CD14-positive monocyte (primary cell): ENCODE results near the gene ATF6. TPM values are rescaled to one million over a fixed set of nuclear protein-coding genes. Genes with fewer than 3 reads are reported as not detected.

Source experiments
- DNase-seq, 3 donors: peaks; one replicate each; pipeline ENCODE4 v3.0.0-alpha.2; 2011 to 2022
- H2AFZ ChIP-seq: 2 replicates; pipeline ENCODE4 v1.6.0; 2012; ENCODE audit warnings: mild to moderate bottlenecking, low read depth, low read length, inconsistent platforms; ENCODE audit not compliant: insufficient read depth, poor library complexity, severe bottlenecking
- H3K27ac ChIP-seq, 2 donors: 1 replicate in 1 of 2; 2 replicates in 1 of 2; pipeline ENCODE4 v1.5.1; 2012 to 2013; ENCODE audit warnings: low read length in 2 of 2, control low read depth in 1 of 2, inconsistent platforms in 1 of 2, low read depth in 1 of 2, mild to moderate bottlenecking in 1 of 2
- H3K27me3 ChIP-seq, 2 donors: one replicate each; pipeline versions ENCODE4 v1.6.0 to v1.6.1; 2011 to 2013; ENCODE audit warnings: low read length in 2 of 2; ENCODE audit not compliant: control insufficient read depth in 2 of 2, insufficient read depth in 2 of 2
- H3K36me3 ChIP-seq, 2 donors: replicated peaks in 1 of 2; 1 replicate in 1 of 2; 2 replicates in 1 of 2; pipeline versions ENCODE4 v1.5.1 to v1.6.1; 2012 to 2013; ENCODE audit warnings: low read length in 2 of 2, control low read depth in 1 of 2, inconsistent platforms in 1 of 2, mild to moderate bottlenecking in 1 of 2; ENCODE audit not compliant: insufficient read depth in 2 of 2, control insufficient read depth in 1 of 2
- H3K4me1 ChIP-seq, 2 donors: 1 replicate in 1 of 2; 2 replicates in 1 of 2; pipeline versions ENCODE4 v1.5.1 to v1.6.1; 2012 to 2013; ENCODE audit warnings: low read length in 2 of 2, control low read depth in 1 of 2, inconsistent platforms in 1 of 2, mild to moderate bottlenecking in 1 of 2, moderate library complexity in 1 of 2; ENCODE audit not compliant: insufficient read depth in 2 of 2, control insufficient read depth in 1 of 2
- H3K4me2 ChIP-seq: replicated peaks from 2 replicates; pipeline ENCODE3; 2012; ENCODE audit warnings: low read length, moderate library complexity, mild to moderate bottlenecking; ENCODE audit not compliant: poor library complexity, severe bottlenecking; ENCODE audit errors: extremely low read depth
- H3K4me3 ChIP-seq, 3 experiments: fragments of 200-600 bp in 1 of 3; sonication (generic) in 1 of 3; replicated peaks in 1 of 3; 1 replicate in 2 of 3; 2 replicates in 1 of 3; pipeline ENCODE4 v1.5.1; 2011 to 2013; ENCODE audit warnings: low read length in 3 of 3, mild to moderate bottlenecking in 3 of 3, control low read depth in 2 of 3, low read depth in 2 of 3, inconsistent platforms in 1 of 3, moderate library complexity in 1 of 3
- H3K79me2 ChIP-seq: 2 replicates; pipeline ENCODE4 v1.6.0; 2012; ENCODE audit warnings: mild to moderate bottlenecking, control low read depth, inconsistent platforms, low read length, moderate library complexity; ENCODE audit not compliant: insufficient read depth
- H3K9ac ChIP-seq: 2 replicates; pipeline ENCODE4 v1.6.0; 2017; ENCODE audit warnings: low read length, mild to moderate bottlenecking; ENCODE audit not compliant: insufficient read depth, poor library complexity, severe bottlenecking
- H3K9me3 ChIP-seq, 2 donors: replicated peaks in 1 of 2; 1 replicate in 1 of 2; 2 replicates in 1 of 2; pipeline versions ENCODE4 v1.5.1 to v1.6.1; 2012 to 2013; ENCODE audit warnings: low read length in 2 of 2, control low read depth in 1 of 2; ENCODE audit not compliant: control insufficient read depth in 1 of 2, insufficient read depth in 1 of 2
- H4K20me1 ChIP-seq: 2 replicates; pipeline ENCODE4 v1.6.0; 2012; ENCODE audit warnings: mild to moderate bottlenecking, low read length, control low read depth, moderate library complexity; ENCODE audit not compliant: insufficient read depth
- H3K27ac Mint-ChIP-seq, 7 donors: one replicate each; pipeline ENCODE4 v1.8.0; 2020; ENCODE audit warnings: mild to moderate bottlenecking in 7 of 7, mixed read lengths in 7 of 7, moderate library complexity in 6 of 7, inconsistent platforms in 2 of 7
- H3K27me3 Mint-ChIP-seq, 3 donors: one replicate each; pipeline ENCODE4 v1.8.0; 2021 to 2022; ENCODE audit warnings: low read depth in 3 of 3, mild to moderate bottlenecking in 3 of 3, mixed read lengths in 3 of 3, moderate library complexity in 3 of 3, inconsistent platforms in 1 of 3
- H3K36me3 Mint-ChIP-seq, 2 donors: one replicate each; pipeline ENCODE4 v1.8.0; 2020; ENCODE audit warnings: mixed read lengths in 2 of 2, inconsistent platforms in 1 of 2, mild to moderate bottlenecking in 1 of 2
- H3K4me1 Mint-ChIP-seq: one replicate; pipeline ENCODE4 v1.8.0; 2020; ENCODE audit warnings: mild to moderate bottlenecking, mixed read lengths
- H3K4me3 Mint-ChIP-seq, 2 donors: one replicate each; pipeline ENCODE4 v1.8.0; 2020; ENCODE audit warnings: mild to moderate bottlenecking in 2 of 2, mixed read lengths in 2 of 2, moderate library complexity in 1 of 2
- H3K9me3 Mint-ChIP-seq, 7 donors: one replicate each; pipeline ENCODE4 v1.8.0; 2020 to 2022; ENCODE audit warnings: mixed read lengths in 7 of 7, mild to moderate bottlenecking in 6 of 7, moderate library complexity in 6 of 7, inconsistent platforms in 2 of 7
- CTCF ChIP-seq: fragments of 200-600 bp; IDR thresholded peaks from one replicate; pipeline ENCODE4 v1.8.0; 2022; ENCODE audit warnings: antibody characterized with exemption, mild to moderate bottlenecking
- WGBS: methylation state at CpG from one replicate; pipeline ENCODE4 v1.1.5; 2013; ENCODE audit warnings: missing lambda C conversion rate; ENCODE audit not compliant: insufficient coverage; 5-methylcytosine and 5-hydroxymethylcytosine counted together
- intact Hi-C, 2 donors: fragments of 100-400 bp; cut with micrococcal nuclease; formaldehyde crosslinking; loops; one replicate each; pipeline versions ENCODE4 v1.15.0 to v1.15.1; 2023
- polyA plus RNA-seq, 3 donors: library from polyadenylated mRNA; depleted of rRNA in 1 of 3; unstranded in 2 of 3; stranded (reverse) in 1 of 3; fragments of 300-500 nt in 2 of 3; fragments of >200 nt in 1 of 3; fragmentation: Illumina TruSeq in 2 of 3; gene quantifications; 1 replicate in 2 of 3; 2 replicates in 1 of 3; pipeline ENCODE4 v1.2.3, GENCODE V29; 2012 to 2021

Gene ATF6
- polyA plus RNA-seq, 3 donors: 13.4 to 25.6 (median 22.2) TPM

- Histone ChIP-seq H3K27me3 (no peaks in the 10 kb centered on the region), H3K79me2 (no peaks in the 10 kb centered on the region), H3K4me3 (no peak overlapping the region), H3K4me1 (no peaks in the 10 kb centered on the region), H2AFZ (no peak overlapping the region), H3K9me3 (no peaks in the 10 kb centered on the region), H3K4me2 (no peak overlapping the region), H3K27ac (no peak overlapping the region), H3K9ac (no peak overlapping the region), H4K20me1 (peaks cover 16% of the 10 kb centered on the region), H3K36me3 (peaks cover 15 to 47% of the 10 kb centered on the region in 2 donors)
- intact Hi-C loops: no loop called here
- Mint-ChIP-seq H3K36me3 (peaks cover 32 to 41% of the 10 kb centered on the region in 2 donors), H3K4me1 (peaks cover 1% of the 10 kb centered on the region), H3K27ac (peak overlapping the region in 1 of 7 donors; percentile 42), H3K9me3 (peaks cover 3 to 16% (median 5%) of the 10 kb centered on the region in 7 donors), H3K4me3 (no peak overlapping the region), H3K27me3 (no peaks in the 10 kb centered on the region)
- TF ChIP-seq CTCF: no peak
- no CpG with 5 or more reads among the region's 2 CpGs for WGBS
- no peak for DNase-seq
These were observed 68.9 kb downstream of the ATF6 start for GRCh38 chr1:161834967-161835550.

DNA sequence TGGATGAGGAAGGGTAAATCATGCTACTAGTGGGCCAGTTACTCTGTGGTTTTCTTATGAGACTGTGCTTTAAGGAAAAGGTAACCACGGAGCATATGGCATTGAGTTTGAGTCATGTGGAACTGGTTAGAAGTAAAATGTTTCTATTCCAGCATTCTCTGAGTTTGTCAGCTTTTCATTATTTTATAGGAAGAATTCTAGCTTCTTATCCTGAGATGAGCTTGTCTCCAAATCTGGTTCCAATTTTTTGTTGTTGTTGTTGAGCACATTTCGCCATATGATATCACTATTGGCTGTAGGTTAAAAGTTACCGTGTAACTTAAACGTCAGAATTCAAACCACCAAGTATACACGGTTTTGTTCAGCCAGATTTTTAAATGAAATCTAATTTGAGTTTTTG, 69.9 kb downstream of the ATF6 start:
- Mint-ChIP-seq H3K9me3 (peaks cover 2 to 12% (median 5%) of the 10 kb centered on the region in 7 donors), H3K27ac (no peak overlapping the region)
- TF ChIP-seq CTCF: no peak

More for the DNA sequence above, 69.9 kb downstream of the ATF6 start:
- Histone ChIP-seq H3K79me2 (no peaks in the 10 kb centered on the region), H3K4me3 (no peak overlapping the region), H3K27ac (no peak overlapping the region), H3K9ac (no peak overlapping the region), H3K27me3 (no peaks in the 10 kb centered on the region), H3K4me2 (no peak overlapping the region), H3K9me3 (no peaks in the 10 kb centered on the region), H3K36me3 (peaks cover 17 to 57% of the 10 kb centered on the region in 2 donors), H2AFZ (no peak overlapping the region), H4K20me1 (peaks cover 19% of the 10 kb centered on the region), H3K4me1 (no peaks in the 10 kb centered on the region)
- no peak overlapping the region for H3K4me3 Mint-ChIP-seq
- no peak for DNase-seq
- H3K27me3 Mint-ChIP-seq: no peaks in the 10 kb centered on the region
- H3K36me3 Mint-ChIP-seq: peaks cover 36 to 45% of the 10 kb centered on the region in 2 donors
- intact Hi-C loops: no loop called here
- 20% methylated on average over 1 of the region's 5 CpGs for WGBS
- peaks cover 1% of the 10 kb centered on the region for H3K4me1 Mint-ChIP-seq
